SK-N-SH treated with all-trans-retinoic acid at 6 μM for 48 hours (cell line): Measurements from ENCODE around the gene SKIC3.

Experiments
- ATAC-seq: fragments of 200-7000 bp; cut with Tn5 transposase; 3 replicates; pipeline ENCODE4 v1.9.1; 2020; ENCODE audit warnings: mild to moderate bottlenecking, moderate library complexity
- ARNTL ChIP-seq: fragments of 450-650 bp; formaldehyde crosslinking; IDR thresholded peaks from 2 replicates; pipeline ENCODE4 v1.5.0; 2020; ENCODE audit warnings: low read depth, mild to moderate bottlenecking, moderate library complexity, borderline replicate concordance
- BACH2 ChIP-seq: fragments of 250-450 bp; sonication (Bioruptor Pico); IDR thresholded peaks from 2 replicates; pipeline ENCODE4 v1.9.0; 2021; ENCODE audit warnings: mild to moderate bottlenecking, borderline replicate concordance
- CREB5 ChIP-seq: fragments of 250-450 bp; sonication (Bioruptor Pico); IDR thresholded peaks from 2 replicates; pipeline ENCODE4 v1.5.1; 2020; ENCODE audit warnings: low read depth, mild to moderate bottlenecking, moderate library complexity
- CSDC2 ChIP-seq: fragments of 250-450 bp; sonication (Bioruptor Pico); IDR thresholded peaks from 2 replicates; pipeline ENCODE4 v1.5.0; 2020; ENCODE audit warnings: mild to moderate bottlenecking, moderate library complexity
- ESRRG ChIP-seq: fragments of 250-450 bp; sonication (Bioruptor Pico); IDR thresholded peaks from 2 replicates; pipeline ENCODE4 v1.6.1; 2021; ENCODE audit warnings: mild to moderate bottlenecking
- GLIS3 ChIP-seq: fragments of 250-450 bp; sonication (Bioruptor Pico); IDR thresholded peaks from 2 replicates; pipeline ENCODE4 v1.5.0; 2020; ENCODE audit warnings: mild to moderate bottlenecking, moderate library complexity
- PATZ1 ChIP-seq: fragments of 250-450 bp; sonication (Bioruptor Pico); IDR thresholded peaks from 2 replicates; pipeline ENCODE4 v1.8.0; 2020; ENCODE audit warnings: mild to moderate bottlenecking, moderate library complexity, borderline replicate concordance
- POU6F1 ChIP-seq: fragments of 250-450 bp; sonication (Bioruptor Pico); IDR thresholded peaks from 2 replicates; pipeline ENCODE4 v1.8.0; 2021; ENCODE audit warnings: low read depth, mild to moderate bottlenecking, moderate library complexity, borderline replicate concordance
- PPARA ChIP-seq: fragments of 250-450 bp; sonication (Bioruptor Pico); IDR thresholded peaks from 2 replicates; pipeline ENCODE4 v1.5.0; 2020; ENCODE audit warnings: mild to moderate bottlenecking, borderline replicate concordance
- RARB ChIP-seq: fragments of 250-450 bp; sonication (Bioruptor Pico); IDR thresholded peaks from 2 replicates; pipeline ENCODE4 v1.8.0; 2021; ENCODE audit warnings: mild to moderate bottlenecking, moderate library complexity
- TCF4 ChIP-seq: fragments of 250-450 bp; sonication (Bioruptor Pico); IDR thresholded peaks from 2 replicates; pipeline ENCODE4 v1.8.0; 2021; ENCODE audit warnings: mild to moderate bottlenecking, moderate library complexity, borderline replicate concordance
- TOX ChIP-seq: fragments of 250-450 bp; sonication (Bioruptor Pico); IDR thresholded peaks from 2 replicates; pipeline ENCODE4 v1.8.0; 2021; ENCODE audit warnings: mild to moderate bottlenecking, moderate library complexity, borderline replicate concordance
- TSHZ2 ChIP-seq: fragments of 250-450 bp; sonication (Bioruptor Pico); IDR thresholded peaks from 2 replicates; pipeline ENCODE4 v1.5.0; 2020; ENCODE audit warnings: mild to moderate bottlenecking, moderate library complexity
- ZFP30 ChIP-seq: fragments of 450-650 bp; formaldehyde crosslinking; IDR thresholded peaks from 2 replicates; pipeline ENCODE4 v1.5.0; 2022; ENCODE audit warnings: mild to moderate bottlenecking, moderate library complexity
- ZNF565 ChIP-seq: fragments of 450-650 bp; formaldehyde crosslinking; conservative IDR thresholded peaks from 2 replicates; pipeline ENCODE4 v1.5.0; 2020; ENCODE audit warnings: low read depth, mild to moderate bottlenecking, moderate library complexity
- ZNF70 ChIP-seq: fragments of 450-650 bp; formaldehyde crosslinking; IDR thresholded peaks from 2 replicates; pipeline ENCODE4 v1.5.0; 2020; ENCODE audit warnings: mild to moderate bottlenecking, moderate library complexity
- ZNF8 ChIP-seq: fragments of 450-650 bp; formaldehyde crosslinking; IDR thresholded peaks from 2 replicates; pipeline ENCODE4 v1.5.0; 2020; ENCODE audit warnings: mild to moderate bottlenecking, moderate library complexity

The SKIC3 gene

GRCh38 chr5:95590880-95591279 lies 36.1 kb upstream of the SKIC3 start:
- TF ChIP-seq ZNF8 (CRISPR knock-in tag): no peak
- no peak for TF ChIP-seq POU6F1
- TF ChIP-seq ZNF70: no peak
- TF ChIP-seq CREB5 (CRISPR knock-in tag): no peak
- TF ChIP-seq TOX: no peak
- TF ChIP-seq ZFP30 (CRISPR knock-in tag): no peak
- TF ChIP-seq TCF4 (CRISPR knock-in tag): no peak
- TF ChIP-seq ARNTL (CRISPR knock-in tag): no peak
- TF ChIP-seq ZNF565 (CRISPR knock-in tag): no peak
- no peak for TF ChIP-seq GLIS3
- TF ChIP-seq ESRRG (CRISPR knock-in tag): no peak
- no peak for TF ChIP-seq TSHZ2 (CRISPR knock-in tag)
- TF ChIP-seq CSDC2 (CRISPR knock-in tag): no peak
- TF ChIP-seq RARB (CRISPR knock-in tag): no peak
- no peak for ATAC-seq

GRCh38 chr5:95583992-95584391 lies 29.2 kb upstream of the SKIC3 start:
- ATAC-seq: no peak
- TF ChIP-seq CSDC2 (CRISPR knock-in tag) (no peak), BACH2 (CRISPR knock-in tag) (no peak), PATZ1 (CRISPR knock-in tag) (no peak), ESRRG (CRISPR knock-in tag) (no peak), ZFP30 (CRISPR knock-in tag) (no peak), TSHZ2 (CRISPR knock-in tag) (no peak), TCF4 (CRISPR knock-in tag) (no peak), POU6F1 (no peak), PPARA (CRISPR knock-in tag) (no peak), CREB5 (CRISPR knock-in tag) (no peak)
